Activated naive CD8-positive, alpha-beta T cell treated with anti-CD3 and anti-CD28 coated beads, Interleukin-2, amount 10 ng/mL, durations not matched to agents 7 days and 5 days (primary cell): ENCODE measurements around the gene UPB1. TPM values are rescaled to one million over a fixed set of nuclear protein-coding genes. Genes with fewer than 3 reads are reported as not detected.
"Not testable (repeated sequence)": the region's sequence is repeated elsewhere in the genome, so short reads cannot be mapped to it uniquely, and the experiment has no call there.

ENCODE experiments used
- ATAC-seq: fragments of 150-1000 bp; cut with Tn5 transposase; one replicate; pipeline ENCODE4 v1.10.0; 2021; ENCODE audit warnings: low read depth, moderate library complexity
- POLR2A ChIA-PET: fragments of 350-600 bp; sonication (Branson Sonifier 250); formaldehyde crosslinking; loops from one replicate; lab custom pipeline; 2021; ENCODE audit warnings: antibody characterized with exemption; lab: Charles Lee
- DNase-seq: peaks from one replicate; pipeline ENCODE4 v3.0.0; 2021
- H3K27ac Mint-ChIP-seq: one replicate; pipeline ENCODE4 v1.8.0; 2022; ENCODE audit warnings: mild to moderate bottlenecking, mixed read lengths
- H3K27me3 Mint-ChIP-seq: one replicate; pipeline ENCODE4 v1.8.0; 2022; ENCODE audit warnings: mild to moderate bottlenecking, moderate library complexity, mixed read lengths
- H3K36me3 Mint-ChIP-seq: one replicate; pipeline ENCODE4 v1.8.0; 2021; ENCODE audit warnings: mild to moderate bottlenecking, mixed read lengths
- H3K4me1 Mint-ChIP-seq: one replicate; pipeline ENCODE4 v1.8.0; 2021; ENCODE audit warnings: mixed read lengths
- H3K4me3 Mint-ChIP-seq: one replicate; pipeline ENCODE4 v1.8.0; 2022; ENCODE audit warnings: mild to moderate bottlenecking, moderate library complexity, mixed read lengths
- H3K9me3 Mint-ChIP-seq: one replicate; pipeline ENCODE4 v1.8.0; 2021; ENCODE audit warnings: mixed read lengths
- total RNA-seq, 2 experiments: library from RNA; stranded (reverse); gene quantifications; one replicate each; pipeline ENCODE4 v1.2.3, GENCODE V29; 2021

Gene UPB1
- total RNA-seq, 2 experiments from 2014 or later: 0.30 to 0.34 TPM

DNA sequence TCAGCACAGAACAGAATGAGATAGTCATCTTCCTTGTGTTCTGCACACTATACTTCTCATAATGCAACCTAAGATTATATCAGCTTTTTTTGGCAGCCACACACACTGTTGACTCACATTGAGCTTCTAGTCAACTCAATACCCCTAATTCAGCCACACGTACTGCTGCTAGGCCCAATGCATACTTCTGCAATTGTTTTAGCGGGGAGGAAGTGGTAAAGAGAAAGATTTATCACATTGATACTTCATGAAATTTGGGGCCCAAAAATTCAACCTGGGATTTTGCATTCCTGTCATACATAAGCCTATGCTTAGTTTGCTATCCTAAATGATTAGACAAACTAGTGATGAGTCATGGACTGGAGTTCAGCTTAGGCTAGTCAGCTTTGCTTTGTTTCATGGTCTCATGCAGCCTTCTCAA is 8.6 kb upstream of the UPB1 start:
- Mint-ChIP-seq H3K36me3 (no peaks in the 10 kb centered on the region), H3K27ac (no peak overlapping the region), H3K4me3 (no peak overlapping the region), H3K27me3 (peaks cover 9% of the 10 kb centered on the region), H3K4me1 (peaks cover 7% of the 10 kb centered on the region), H3K9me3 (no peaks in the 10 kb centered on the region)
- POLR2A ChIA-PET: no interaction called here
- no peak for DNase-seq
- peak; percentile 39 for ATAC-seq

DNA sequence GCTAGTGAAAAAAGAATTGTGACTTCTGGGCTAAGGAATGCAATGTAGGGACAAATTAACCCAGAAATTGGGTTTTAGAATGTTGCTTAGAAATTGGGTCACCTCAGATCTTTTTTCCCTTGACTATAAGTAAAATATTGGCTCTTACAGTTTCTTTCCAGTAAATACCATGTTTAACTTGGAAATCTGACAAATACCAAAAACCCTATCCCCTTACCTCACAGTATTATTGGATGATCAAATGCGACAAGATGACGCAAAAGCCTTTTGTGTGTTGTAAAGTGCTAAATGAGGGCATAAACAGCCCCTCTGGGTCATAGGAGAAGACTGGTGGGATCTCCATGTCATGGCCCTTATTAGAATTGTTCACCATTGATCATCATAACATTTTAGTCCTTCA is 6.1 kb upstream of the UPB1 start:
- Mint-ChIP-seq H3K4me1 (peaks cover 2% of the 10 kb centered on the region), H3K4me3 (no peak overlapping the region), H3K27ac (no peak overlapping the region), H3K27me3 (peaks cover 33% of the 10 kb centered on the region), H3K36me3 (no peaks in the 10 kb centered on the region), H3K9me3 (no peaks in the 10 kb centered on the region)
- POLR2A ChIA-PET: no interaction called here
- ATAC-seq (no peak), DNase-seq (no peak)

DNA sequence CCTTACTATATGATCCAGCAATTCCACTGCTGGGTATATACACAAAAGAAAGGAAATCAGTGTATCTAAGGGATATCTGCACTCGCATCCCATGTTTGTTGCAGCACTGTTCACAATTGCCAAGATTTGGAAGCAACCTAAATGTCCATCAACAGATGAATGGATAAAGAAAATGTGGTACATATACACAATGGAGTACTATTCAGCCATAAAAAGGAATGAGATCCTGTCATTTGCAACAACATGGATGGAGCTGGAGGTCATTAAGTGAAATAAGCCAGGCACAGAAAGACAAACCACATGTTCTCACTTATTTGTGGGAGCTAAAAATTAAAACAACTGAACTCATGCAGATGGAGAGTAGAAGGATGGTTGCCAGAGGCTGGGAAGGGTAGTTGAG is 5.7 kb upstream of the UPB1 start:
- H3K4me1 Mint-ChIP-seq, DNase-seq, H3K4me3 Mint-ChIP-seq, H3K27ac Mint-ChIP-seq, H3K36me3 Mint-ChIP-seq, H3K9me3 Mint-ChIP-seq, ATAC-seq, POLR2A ChIA-PET: not testable (repeated sequence)
- H3K27me3 Mint-ChIP-seq: peaks cover 34% of the 10 kb centered on the region

- Mint-ChIP-seq H3K9me3 (no peaks in the 10 kb centered on the region), H3K4me1 (no peaks in the 10 kb centered on the region), H3K36me3 (no peaks in the 10 kb centered on the region), H3K27me3 (peaks cover 56% of the 10 kb centered on the region), H3K27ac (no peak overlapping the region), H3K4me3 (no peak overlapping the region)
- no peak for ATAC-seq
- no peak for DNase-seq
- POLR2A ChIA-PET: no interaction called here
Measured at GRCh38 chr22:24492391-24492790, 2.7 kb upstream of the UPB1 start.

DNA sequence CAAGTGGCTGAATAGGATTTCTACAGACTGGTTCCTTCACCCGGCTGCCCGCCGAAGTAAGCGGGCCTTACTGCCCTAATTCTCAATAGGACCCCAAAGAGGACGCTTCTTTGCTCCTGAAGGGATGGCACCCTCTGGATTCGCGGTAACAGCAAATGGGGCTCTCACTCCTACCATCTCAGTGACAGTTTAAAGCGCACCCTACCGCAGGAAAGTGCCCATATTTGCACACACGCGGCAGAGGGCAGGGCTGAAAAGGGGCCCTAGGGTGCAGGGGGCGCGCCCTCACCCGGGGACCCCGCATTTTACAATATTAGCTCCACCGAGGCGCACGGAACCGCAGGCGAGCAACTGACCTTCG is 985 bp upstream of the UPB1 start:
- H3K36me3 Mint-ChIP-seq: no peaks in the 10 kb centered on the region
- no peaks in the 10 kb centered on the region for H3K9me3 Mint-ChIP-seq
- no peak overlapping the region for H3K27ac Mint-ChIP-seq
- peaks cover 11% of the 10 kb centered on the region for H3K4me1 Mint-ChIP-seq
- no peak for DNase-seq
- peaks cover 58% of the 10 kb centered on the region for H3K27me3 Mint-ChIP-seq
- H3K4me3 Mint-ChIP-seq: no peak overlapping the region
- POLR2A ChIA-PET: no interaction called here
- ATAC-seq: no peak

GRCh38 chr22:24495365-24495675 is 188 bp downstream of the UPB1 start:
- ATAC-seq (no peak), DNase-seq (no peak)
- Mint-ChIP-seq H3K27ac (no peak overlapping the region), H3K27me3 (peaks cover 57% of the 10 kb centered on the region), H3K9me3 (no peaks in the 10 kb centered on the region), H3K36me3 (no peaks in the 10 kb centered on the region), H3K4me3 (no peak overlapping the region), H3K4me1 (peaks cover 11% of the 10 kb centered on the region)
- POLR2A ChIA-PET: no interaction called here

DNA sequence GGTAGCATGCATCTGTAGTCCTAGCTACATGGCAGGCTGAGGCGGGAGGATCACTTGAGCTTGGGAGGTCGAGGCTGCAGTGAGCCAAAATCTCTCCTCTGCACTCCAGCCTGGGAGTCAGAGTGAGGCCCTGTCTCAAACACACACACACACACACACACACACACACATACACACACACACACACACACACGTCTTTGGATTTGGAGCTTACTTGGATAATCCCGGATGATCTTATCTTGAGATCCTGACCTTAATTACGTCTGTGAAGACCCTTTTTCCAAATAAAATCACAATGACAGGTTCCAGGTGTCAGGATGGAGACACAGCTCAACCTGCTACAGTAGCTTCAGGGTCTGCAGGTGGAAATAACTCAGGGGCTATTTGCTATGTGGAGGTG is 1.1 kb downstream of the UPB1 start:
- ATAC-seq (no peak), DNase-seq (no peak)
- no peaks in the 10 kb centered on the region for H3K36me3 Mint-ChIP-seq
- H3K9me3 Mint-ChIP-seq: no peaks in the 10 kb centered on the region
- H3K27me3 Mint-ChIP-seq: peaks cover 53% of the 10 kb centered on the region
- no peak overlapping the region for H3K4me3 Mint-ChIP-seq
- H3K27ac Mint-ChIP-seq: no peak overlapping the region
- POLR2A ChIA-PET: no interaction called here
- peaks cover 11% of the 10 kb centered on the region for H3K4me1 Mint-ChIP-seq

DNA sequence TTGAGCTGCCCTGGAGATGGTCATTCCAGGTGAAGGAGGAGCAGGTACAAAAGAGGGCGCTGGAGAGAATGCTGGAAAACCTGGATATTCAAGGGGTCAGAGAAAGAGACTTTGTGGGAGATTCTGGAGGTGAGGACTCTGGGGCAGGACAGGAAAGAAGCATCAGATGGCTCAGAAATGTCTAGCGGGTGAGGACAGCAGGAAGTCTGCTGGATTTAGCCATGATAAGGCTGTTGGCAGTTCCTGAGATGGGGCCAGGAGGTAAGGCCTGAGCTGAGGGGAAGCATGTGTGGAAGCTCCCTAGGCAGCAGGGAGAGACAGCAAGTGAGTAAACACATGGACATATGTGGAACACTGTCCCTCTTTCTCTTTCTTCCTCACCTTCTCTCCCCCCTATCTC is 1.5 kb downstream of the UPB1 start:
- Mint-ChIP-seq H3K9me3 (no peaks in the 10 kb centered on the region), H3K27ac (no peak overlapping the region), H3K36me3 (no peaks in the 10 kb centered on the region), H3K27me3 (peaks cover 52% of the 10 kb centered on the region), H3K4me1 (peaks cover 11% of the 10 kb centered on the region), H3K4me3 (no peak overlapping the region)
- no peak for ATAC-seq
- POLR2A ChIA-PET: no interaction called here
- no peak for DNase-seq

DNA sequence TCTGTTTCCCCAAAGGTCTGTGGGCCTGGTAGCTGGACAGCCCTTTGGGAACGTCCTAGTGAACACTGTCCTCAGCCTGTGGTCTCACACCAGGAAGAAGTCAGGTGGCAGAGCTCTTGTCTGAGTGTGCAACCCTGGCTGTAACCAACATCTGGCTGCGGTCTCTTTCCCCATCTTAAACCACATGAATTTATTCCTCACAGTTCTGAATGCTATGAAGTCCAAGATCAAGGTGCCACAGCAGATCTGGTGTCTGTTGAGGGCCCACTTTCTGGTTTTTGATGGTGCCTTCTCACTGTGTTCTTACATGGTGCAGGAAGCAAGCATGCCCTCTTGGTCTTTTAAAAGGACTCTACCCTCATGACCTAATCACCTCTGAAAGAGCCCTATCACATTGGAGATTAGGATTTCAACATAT is 2.7 kb downstream of the UPB1 start:
- POLR2A ChIA-PET: no interaction called here
- Mint-ChIP-seq H3K27me3 (peaks cover 41% of the 10 kb centered on the region), H3K4me1 (peaks cover 13% of the 10 kb centered on the region), H3K27ac (no peak overlapping the region), H3K4me3 (no peak overlapping the region), H3K9me3 (no peaks in the 10 kb centered on the region), H3K36me3 (no peaks in the 10 kb centered on the region)
- DNase-seq: no peak
- ATAC-seq: peak; percentile 42

DNA sequence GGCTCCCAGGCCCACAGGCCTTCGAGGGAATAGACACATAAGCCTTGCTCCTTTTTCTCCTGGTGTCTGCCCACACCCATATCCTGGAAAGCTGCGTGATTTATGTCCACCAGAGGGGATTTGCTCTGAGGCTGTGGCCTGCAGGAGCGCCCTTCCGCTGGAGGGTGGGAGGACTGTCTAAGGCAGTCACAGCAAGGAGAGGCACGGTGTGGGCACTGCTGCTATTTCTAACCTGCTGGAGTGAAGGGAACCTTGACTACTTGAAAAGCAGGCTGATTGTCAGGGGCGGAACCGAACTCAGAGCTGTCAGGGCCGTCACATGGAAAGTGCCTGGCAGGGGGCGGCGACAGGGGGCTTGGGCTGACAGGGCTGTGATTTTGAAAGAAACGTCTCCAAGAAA is 3.7 kb downstream of the UPB1 start:
- DNase-seq: no peak
- no peak for ATAC-seq
- POLR2A ChIA-PET: no interaction called here
- Mint-ChIP-seq H3K9me3 (no peaks in the 10 kb centered on the region), H3K27me3 (peaks cover 31% of the 10 kb centered on the region), H3K4me3 (no peak overlapping the region), H3K4me1 (peaks cover 22% of the 10 kb centered on the region), H3K36me3 (no peaks in the 10 kb centered on the region), H3K27ac (no peak overlapping the region)

DNA sequence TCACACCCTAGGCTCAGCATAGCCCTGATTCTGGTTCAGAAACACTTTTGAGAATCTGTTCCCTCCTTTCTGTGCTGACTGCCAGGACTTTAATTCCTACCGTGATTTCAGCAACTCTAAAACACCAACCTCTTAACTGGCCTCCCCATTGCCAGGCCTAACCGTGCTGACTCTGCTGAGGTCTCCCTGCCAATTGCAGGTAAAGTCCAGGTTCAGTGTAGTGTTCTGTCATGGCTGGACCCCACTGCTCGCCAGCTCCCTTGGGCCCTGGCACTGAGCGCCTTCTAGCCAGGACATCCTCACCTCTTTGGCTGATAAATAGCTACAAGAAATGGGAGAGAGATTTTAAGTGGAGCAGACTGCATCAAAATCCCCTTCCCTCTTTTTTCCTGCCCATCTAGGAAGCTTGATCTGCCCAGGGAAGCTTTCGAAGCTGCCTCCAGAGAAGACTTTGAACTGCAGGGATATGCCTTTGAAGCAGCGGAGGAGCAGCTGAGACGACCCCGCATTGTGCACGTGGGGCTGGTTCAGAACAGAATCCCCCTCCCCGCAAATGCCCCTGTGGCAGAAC is 4.7 kb downstream of the UPB1 start:
- Mint-ChIP-seq H3K4me3 (no peak overlapping the region), H3K36me3 (no peaks in the 10 kb centered on the region), H3K4me1 (peaks cover 22% of the 10 kb centered on the region), H3K9me3 (no peaks in the 10 kb centered on the region), H3K27me3 (peaks cover 28% of the 10 kb centered on the region), H3K27ac (no peak overlapping the region)
- DNase-seq: no peak
- POLR2A ChIA-PET: no interaction called here
- no peak for ATAC-seq

- no peak overlapping the region for H3K27ac Mint-ChIP-seq
- POLR2A ChIA-PET: no interaction called here
- no peaks in the 10 kb centered on the region for H3K36me3 Mint-ChIP-seq
- H3K27me3 Mint-ChIP-seq: peaks cover 22% of the 10 kb centered on the region
- no peak for DNase-seq
- no peak for ATAC-seq
- no peak overlapping the region for H3K4me3 Mint-ChIP-seq
- no peaks in the 10 kb centered on the region for H3K9me3 Mint-ChIP-seq
- H3K4me1 Mint-ChIP-seq: peaks cover 22% of the 10 kb centered on the region
Measured at GRCh38 chr22:24500277-24500820, 5.2 kb downstream of the UPB1 start.

- Mint-ChIP-seq H3K4me3 (no peak overlapping the region), H3K36me3 (no peaks in the 10 kb centered on the region), H3K4me1 (peaks cover 22% of the 10 kb centered on the region), H3K27ac (no peak overlapping the region), H3K9me3 (no peaks in the 10 kb centered on the region), H3K27me3 (peaks cover 15% of the 10 kb centered on the region)
- no peak for DNase-seq
- no peak for ATAC-seq
- POLR2A ChIA-PET: no interaction called here
Measured at GRCh38 chr22:24501301-24502005, 6.3 kb downstream of the UPB1 start.

DNA sequence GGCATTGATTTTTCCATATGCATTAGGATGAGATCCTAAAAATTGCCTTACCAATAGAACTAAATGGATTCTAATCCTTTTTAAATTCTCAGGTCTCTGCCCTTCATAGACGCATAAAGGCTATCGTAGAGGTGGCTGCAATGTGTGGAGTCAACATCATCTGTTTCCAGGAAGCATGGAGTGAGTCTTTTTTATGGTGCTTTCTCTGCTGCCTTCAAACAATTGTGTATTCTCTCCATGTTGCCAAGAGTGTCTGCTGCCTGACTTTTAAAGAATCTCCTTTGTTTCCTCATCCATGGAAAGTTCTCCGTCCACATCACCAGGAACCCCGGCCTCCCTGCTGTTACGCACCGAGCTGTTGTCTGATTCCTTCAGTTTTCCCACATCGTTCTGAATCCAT is 6.9 kb downstream of the UPB1 start:
- H3K27ac Mint-ChIP-seq: no peak overlapping the region

More for the DNA sequence above, 6.9 kb downstream of the UPB1 start:
- Mint-ChIP-seq H3K4me3 (no peak overlapping the region), H3K27me3 (peaks cover 12% of the 10 kb centered on the region), H3K4me1 (peaks cover 22% of the 10 kb centered on the region), H3K9me3 (no peaks in the 10 kb centered on the region), H3K36me3 (no peaks in the 10 kb centered on the region)
- DNase-seq: no peak
- POLR2A ChIA-PET: no interaction called here
- ATAC-seq: no peak
